ENCODE data around the gene ITSN2. TPM values are rescaled to one million over a fixed set of nuclear protein-coding genes. Genes with fewer than 3 reads are reported as not detected.

Gene ITSN2
- total RNA-seq, 4 donors from 2014 or later = 32.8 to 58.0 (median 41.4) TPM

DNA sequence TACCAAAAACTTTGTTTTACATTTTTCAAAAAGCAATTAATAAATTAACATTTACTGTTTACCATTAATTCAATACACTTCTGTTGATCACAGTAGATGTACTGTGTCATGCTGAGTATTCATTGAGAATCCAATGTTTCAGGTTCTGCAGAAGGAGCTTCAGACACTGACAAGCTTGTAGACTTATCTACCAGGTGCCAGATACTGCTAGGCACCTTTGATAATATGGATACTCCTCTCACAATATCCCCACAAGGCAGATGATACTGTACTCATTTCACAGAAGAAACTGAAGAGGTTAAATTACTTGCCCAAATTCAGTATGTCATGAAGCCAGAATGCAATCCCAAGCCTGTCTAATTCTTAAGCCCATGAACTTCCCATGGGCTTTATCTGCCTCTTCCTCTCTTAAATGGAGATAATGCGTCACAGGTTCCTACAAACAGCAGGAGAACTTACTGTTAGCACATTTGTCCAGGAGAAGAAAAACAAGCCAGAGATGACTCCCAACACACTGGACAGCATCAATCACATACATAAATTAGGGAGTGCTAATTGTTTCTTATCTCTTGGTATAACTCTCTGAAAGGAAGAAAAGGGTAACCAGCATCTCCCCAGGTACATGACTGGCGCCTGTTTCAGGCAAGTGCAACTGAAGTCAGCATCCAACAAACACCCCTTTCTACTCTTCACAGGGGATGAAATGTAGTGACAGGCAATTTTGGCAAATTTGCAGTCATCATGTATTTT is 27.4 kb downstream of the ITSN2 start:
- TF ChIP-seq POLR2A (IDR thresholded peaks at IDR 0.05) (no peak), POLR2AphosphoS5 (IDR thresholded peaks at IDR 0.05) (no peak), EP300 (IDR thresholded peaks at IDR 0.05; ENCODE audit: low read depth) (no peak)
- TF ChIP-seq, protein P1, sequence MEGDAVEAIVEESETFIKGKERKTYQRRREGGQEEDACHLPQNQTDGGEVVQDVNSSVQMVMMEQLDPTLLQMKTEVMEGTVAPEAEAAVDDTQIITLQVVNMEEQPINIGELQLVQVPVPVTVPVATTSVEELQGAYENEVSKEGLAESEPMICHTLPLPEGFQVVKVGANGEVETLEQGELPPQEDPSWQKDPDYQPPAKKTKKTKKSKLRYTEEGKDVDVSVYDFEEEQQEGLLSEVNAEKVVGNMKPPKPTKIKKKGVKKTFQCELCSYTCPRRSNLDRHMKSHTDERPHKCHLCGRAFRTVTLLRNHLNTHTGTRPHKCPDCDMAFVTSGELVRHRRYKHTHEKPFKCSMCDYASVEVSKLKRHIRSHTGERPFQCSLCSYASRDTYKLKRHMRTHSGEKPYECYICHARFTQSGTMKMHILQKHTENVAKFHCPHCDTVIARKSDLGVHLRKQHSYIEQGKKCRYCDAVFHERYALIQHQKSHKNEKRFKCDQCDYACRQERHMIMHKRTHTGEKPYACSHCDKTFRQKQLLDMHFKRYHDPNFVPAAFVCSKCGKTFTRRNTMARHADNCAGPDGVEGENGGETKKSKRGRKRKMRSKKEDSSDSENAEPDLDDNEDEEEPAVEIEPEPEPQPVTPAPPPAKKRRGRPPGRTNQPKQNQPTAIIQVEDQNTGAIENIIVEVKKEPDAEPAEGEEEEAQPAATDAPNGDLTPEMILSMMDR (IDR thresholded peaks at IDR 0.05) = no peak
- in situ Hi-C loops (cut with MboI; ENCODE audit: low pct_ligation_motif_present in 1 of 4, low pct_unique_long_range_greater_than_20kb in 1 of 4, low sequenced_read_pairs in 3 of 4) = no loop called here
- WGBS, 2 donors (ENCODE audit: low coverage in 1 of 2) = 87 to 100% methylated on average over 2 of the region's 2 CpGs
- Histone ChIP-seq H3K27me3 (no peaks in the 10 kb centered on the region), H3K36me3 (no peaks in the 10 kb centered on the region), H3K4me3 (no peak overlapping the region), H3K9me3 (no peaks in the 10 kb centered on the region), H3K4me1 (peaks cover 0 to 37% (median 9%) of the 10 kb centered on the region in 4 donors), H3K27ac (no peak overlapping the region)
- DNase-seq = no peak
- intact Hi-C loops (cut with DNase I; ENCODE audit: low total_unique reads) = no loop called here

DNA sequence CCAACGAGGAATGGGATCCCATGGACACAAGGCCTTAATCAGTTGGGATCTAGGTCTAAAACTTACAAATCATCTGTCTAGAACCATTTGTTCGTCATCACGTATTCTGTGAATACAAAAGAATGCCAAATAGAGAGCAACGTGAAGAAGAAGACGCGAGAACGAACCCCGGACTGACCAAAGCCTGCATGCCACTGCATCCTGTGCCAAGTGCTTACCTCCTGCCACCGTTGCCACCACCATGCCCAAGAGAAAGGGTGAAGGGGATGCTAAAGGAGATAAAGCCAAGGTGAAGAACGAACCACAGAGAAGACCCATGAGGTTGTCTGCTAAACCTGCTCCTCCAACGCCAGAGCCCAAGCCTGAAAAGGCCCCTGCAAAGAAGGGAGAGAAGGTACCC is 30.2 kb downstream of the ITSN2 start:
- no peak for TF ChIP-seq POLR2A (IDR thresholded peaks at IDR 0.05)
- TF ChIP-seq EP300 (IDR thresholded peaks at IDR 0.05; ENCODE audit: low read depth) = no peak
- TF ChIP-seq, protein P1 (IDR thresholded peaks at IDR 0.05) = no peak
- no peak for TF ChIP-seq POLR2AphosphoS5 (IDR thresholded peaks at IDR 0.05)
- in situ Hi-C loops (cut with MboI; ENCODE audit: low pct_ligation_motif_present in 1 of 4, low pct_unique_long_range_greater_than_20kb in 1 of 4, low sequenced_read_pairs in 3 of 4) = no loop called here
- H3K36me3 ChIP-seq = no peaks in the 10 kb centered on the region
- WGBS, 2 donors (ENCODE audit: low coverage in 1 of 2) = 73 to 86% methylated on average over 8 to 11 of the region's 11 CpGs
- no peaks in the 10 kb centered on the region for H3K27me3 ChIP-seq
- peaks cover 0 to 33% (median 8%) of the 10 kb centered on the region in 4 donors for H3K4me1 ChIP-seq
- no peak overlapping the region for H3K4me3 ChIP-seq
- no peak for DNase-seq
- intact Hi-C loops (cut with DNase I; ENCODE audit: low total_unique reads) = no loop called here
- no peaks in the 10 kb centered on the region for H3K9me3 ChIP-seq
- peak overlapping the region in 1 of 4 donors; percentile 44 for H3K27ac ChIP-seq

DNA sequence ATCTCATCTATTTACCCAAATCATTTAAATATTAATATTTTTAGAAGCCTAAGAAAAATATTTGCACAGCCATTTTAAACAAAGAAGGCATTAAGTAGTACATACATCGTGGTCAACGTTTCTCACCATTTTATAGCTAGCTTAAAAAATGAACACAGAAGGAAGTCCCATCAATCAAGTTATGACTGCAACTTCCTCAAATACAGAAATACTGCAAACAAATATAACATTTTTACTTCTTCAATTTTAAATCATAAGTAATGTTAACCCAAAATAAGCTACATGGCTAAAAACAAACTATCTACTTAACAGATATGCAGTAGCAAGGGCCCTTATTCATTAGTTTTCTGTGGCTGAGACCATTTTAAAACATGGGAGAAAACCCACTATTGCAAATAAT is 30.6 kb downstream of the ITSN2 start:
- TF ChIP-seq, protein P1 (IDR thresholded peaks at IDR 0.05) = no peak
- TF ChIP-seq POLR2AphosphoS5 (IDR thresholded peaks at IDR 0.05) (no peak), POLR2A (IDR thresholded peaks at IDR 0.05) (no peak), EP300 (IDR thresholded peaks at IDR 0.05; ENCODE audit: low read depth) (no peak)
- peak overlapping the region in 1 of 4 donors; percentile 44 for H3K27ac ChIP-seq

DNA sequence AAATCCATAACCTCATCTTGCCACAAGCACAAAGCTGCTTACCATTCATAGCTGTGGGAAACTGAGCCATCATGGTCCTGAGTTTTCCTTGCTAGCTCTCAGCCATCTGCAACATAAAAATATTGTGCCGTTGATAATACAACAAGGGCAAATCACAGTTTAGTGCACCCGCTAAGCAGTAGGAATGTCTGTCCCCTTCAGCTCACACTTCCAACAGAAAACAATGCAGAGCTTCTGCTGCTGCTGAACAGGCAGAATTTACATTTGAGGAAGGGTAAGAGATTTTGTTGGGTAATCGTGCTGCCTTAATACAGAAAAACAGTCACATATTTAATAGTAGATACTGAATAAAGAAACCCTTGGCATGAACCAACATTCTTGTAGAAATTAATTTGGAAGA is 32.3 kb downstream of the ITSN2 start:
- H3K4me1 ChIP-seq = peaks cover 0 to 30% (median 8%) of the 10 kb centered on the region in 4 donors
- in situ Hi-C loops (cut with MboI; ENCODE audit: low pct_ligation_motif_present in 1 of 4, low pct_unique_long_range_greater_than_20kb in 1 of 4, low sequenced_read_pairs in 3 of 4) = no loop called here
- no peak for DNase-seq
- H3K36me3 ChIP-seq = no peaks in the 10 kb centered on the region
- WGBS, 2 donors (ENCODE audit: low coverage in 1 of 2) = 61 to 89% methylated on average over 3 of the region's 3 CpGs
- no peaks in the 10 kb centered on the region for H3K9me3 ChIP-seq
- H3K27ac ChIP-seq = no peak overlapping the region
- no peak for TF ChIP-seq POLR2AphosphoS5 (IDR thresholded peaks at IDR 0.05)
- TF ChIP-seq, protein P1 (IDR thresholded peaks at IDR 0.05) = no peak
- TF ChIP-seq EP300 (IDR thresholded peaks at IDR 0.05; ENCODE audit: low read depth) = no peak
- no peak for TF ChIP-seq POLR2A (IDR thresholded peaks at IDR 0.05)
- H3K27me3 ChIP-seq = no peaks in the 10 kb centered on the region
- no peak overlapping the region for H3K4me3 ChIP-seq
- intact Hi-C loops (cut with DNase I; ENCODE audit: low total_unique reads) = no loop called here

More for the DNA sequence above, 30.6 kb downstream of the ITSN2 start:
- Histone ChIP-seq H3K27me3 (no peaks in the 10 kb centered on the region), H3K9me3 (no peaks in the 10 kb centered on the region), H3K36me3 (no peaks in the 10 kb centered on the region), H3K4me1 (peaks cover 0 to 33% (median 8%) of the 10 kb centered on the region in 4 donors), H3K4me3 (no peak overlapping the region)
- in situ Hi-C loops (cut with MboI; ENCODE audit: low pct_ligation_motif_present in 1 of 4, low pct_unique_long_range_greater_than_20kb in 1 of 4, low sequenced_read_pairs in 3 of 4) (no loop called here), intact Hi-C loops (cut with DNase I; ENCODE audit: low total_unique reads) (no loop called here)
- 9 to 24% methylated on average over 2 of the region's 2 CpGs for WGBS, 2 donors (ENCODE audit: low coverage in 1 of 2)
- DNase-seq = no peak

All from transverse colon (tissue), 4 donors.